NT2/D1 (cell line): ENCODE data around the gene NRL.

ENCODE experiments used
- DNase-seq: peaks from one replicate; pipeline ENCODE4 v3.0.0-alpha.2; 2011; ENCODE audit warnings: low read depth, low spot score
- H3K27me3 ChIP-seq: 2 replicates; pipeline ENCODE4 v1.6.0; 2011; ENCODE audit warnings: mild to moderate bottlenecking; ENCODE audit not compliant: insufficient read length, insufficient read depth
- H3K36me3 ChIP-seq: 2 replicates; pipeline ENCODE4 v1.6.1; 2011; ENCODE audit warnings: mild to moderate bottlenecking, low read length, mixed read lengths; ENCODE audit not compliant: insufficient read depth, insufficient read length
- H3K4me1 ChIP-seq: 2 replicates; pipeline ENCODE4 v1.5.1; 2011; ENCODE audit not compliant: insufficient read depth, insufficient read length
- H3K4me3 ChIP-seq: 2 replicates; pipeline ENCODE4 v1.5.1; 2011; ENCODE audit warnings: low read depth; ENCODE audit not compliant: insufficient read length
- H3K9ac ChIP-seq: 2 replicates; pipeline ENCODE4 v1.6.0; 2011; ENCODE audit warnings: low read depth; ENCODE audit not compliant: insufficient read length
- H3K9me3 ChIP-seq: 2 replicates; pipeline ENCODE4 v1.5.1; 2011; ENCODE audit warnings: mild to moderate bottlenecking, low read length; ENCODE audit not compliant: insufficient read depth
- SUZ12 ChIP-seq: IDR thresholded peaks from 2 replicates; pipeline ENCODE4 v1.6.1; 2011; ENCODE audit not compliant: insufficient read length, insufficient read depth; ENCODE audit errors: extremely low read depth
- YY1 ChIP-seq: IDR thresholded peaks from 2 replicates; pipeline ENCODE4 v1.6.1; 2011; ENCODE audit not compliant: insufficient read length, insufficient read depth
- ZNF274 ChIP-seq: IDR thresholded peaks from 2 replicates; pipeline ENCODE4 v1.6.1; 2011; ENCODE audit warnings: mild to moderate bottlenecking, low read depth, low read length

Gene NRL

GRCh38 chr14:24114532-24115421 lies at the start of gene NRL, which contains the start of gene DCAF11:
Gene NRL, minus strand, starts transcription at chr14:24114949. Its CDS starts 32,101 bp downstream, at chr14:24082848.
Gene DCAF11, plus strand, starts transcription at chr14:24114777. Its CDS starts 818 bp downstream, at chr14:24115595.
- Histone ChIP-seq H3K4me1 (peaks cover 3% of the 10 kb centered on the region), H3K36me3 (peaks cover 32% of the 10 kb centered on the region), H3K9me3 (no peaks in the 10 kb centered on the region), H3K9ac (peak within 1 kb of the TSS; percentile 85), H3K27me3 (no peaks in the 10 kb centered on the region), H3K4me3 (peak within 1 kb of the TSS; percentile 89)
- peak; percentile 96 for DNase-seq
- no peak for TF ChIP-seq ZNF274
- TF ChIP-seq SUZ12 = no peak
- TF ChIP-seq YY1 = no peak

- no peaks in the 10 kb centered on the region for H3K9me3 ChIP-seq
- no peak overlapping the region for H3K4me3 ChIP-seq
- H3K9ac ChIP-seq = no peak overlapping the region
- H3K36me3 ChIP-seq = peaks cover 83% of the 10 kb centered on the region
- TF ChIP-seq YY1 (no peak), SUZ12 (no peak), ZNF274 (no peak)
- DNase-seq = no peak
- H3K27me3 ChIP-seq = no peaks in the 10 kb centered on the region
- H3K4me1 ChIP-seq = no peaks in the 10 kb centered on the region
Observed at GRCh38 chr14:24162093-24162492, 47.3 kb upstream of the NRL start.

GRCh38 chr14:24160850-24161804 lies 46.4 kb upstream of the NRL start, which contains the start of gene IRF9:
Gene IRF9, plus strand, starts transcription at chr14:24161265. Its CDS starts 880 bp downstream, at chr14:24162145.
- Histone ChIP-seq H3K9me3 (no peaks in the 10 kb centered on the region), H3K27me3 (no peaks in the 10 kb centered on the region), H3K4me3 (no peak within 1 kb of the TSS), H3K36me3 (peaks cover 82% of the 10 kb centered on the region), H3K9ac (peak within 1 kb of the TSS; percentile 46), H3K4me1 (no peaks in the 10 kb centered on the region)
- peak; percentile 94 for DNase-seq
- TF ChIP-seq SUZ12 (no peak), YY1 (no peak), ZNF274 (no peak)

- H3K36me3 ChIP-seq = peaks cover 82% of the 10 kb centered on the region
- H3K4me1 ChIP-seq = no peaks in the 10 kb centered on the region
- no peak overlapping the region for H3K9ac ChIP-seq
- DNase-seq = no peak
- TF ChIP-seq SUZ12 (no peak), YY1 (no peak), ZNF274 (no peak)
- no peaks in the 10 kb centered on the region for H3K27me3 ChIP-seq
- no peaks in the 10 kb centered on the region for H3K9me3 ChIP-seq
- no peak overlapping the region for H3K4me3 ChIP-seq
Observed at GRCh38 chr14:24160499-24160849, 45.7 kb upstream of the NRL start.

- H3K9ac ChIP-seq = no peak overlapping the region
- peaks cover 82% of the 10 kb centered on the region for H3K36me3 ChIP-seq
- H3K27me3 ChIP-seq = no peaks in the 10 kb centered on the region
- no peak overlapping the region for H3K4me3 ChIP-seq
- no peak for TF ChIP-seq ZNF274
- no peak for TF ChIP-seq YY1
- no peak for TF ChIP-seq SUZ12
- DNase-seq = no peak
- H3K9me3 ChIP-seq = no peaks in the 10 kb centered on the region
- no peaks in the 10 kb centered on the region for H3K4me1 ChIP-seq
Observed at GRCh38 chr14:24159777-24160498, 45.2 kb upstream of the NRL start.

GRCh38 chr14:24157331-24157730 lies 42.6 kb upstream of the NRL start:
- Histone ChIP-seq H3K9ac (no peak overlapping the region), H3K4me3 (no peak overlapping the region), H3K9me3 (no peaks in the 10 kb centered on the region), H3K4me1 (no peaks in the 10 kb centered on the region), H3K36me3 (peaks cover 69% of the 10 kb centered on the region), H3K27me3 (no peaks in the 10 kb centered on the region)
- TF ChIP-seq SUZ12 (no peak), ZNF274 (no peak), YY1 (no peak)
- no peak for DNase-seq

GRCh38 chr14:24156840-24157239 lies 42.1 kb upstream of the NRL start:
- H3K27me3 ChIP-seq = no peaks in the 10 kb centered on the region
- H3K9ac ChIP-seq = no peak overlapping the region
- H3K4me1 ChIP-seq = no peaks in the 10 kb centered on the region
- H3K4me3 ChIP-seq = no peak overlapping the region
- no peak for DNase-seq
- no peak for TF ChIP-seq SUZ12
- no peak for TF ChIP-seq ZNF274
- H3K9me3 ChIP-seq = no peaks in the 10 kb centered on the region
- H3K36me3 ChIP-seq = peaks cover 69% of the 10 kb centered on the region
